CD14-positive monocyte (primary cell): ENCODE measurements around the gene IKZF1. TPM values are rescaled to one million over a fixed set of nuclear protein-coding genes. Genes with fewer than 3 reads are reported as not detected.

Source experiments
- DNase-seq, 3 donors: peaks; one replicate each; pipeline ENCODE4 v3.0.0-alpha.2; 2011 to 2022
- H2AFZ ChIP-seq: 2 replicates; pipeline ENCODE4 v1.6.0; 2012; ENCODE audit warnings: mild to moderate bottlenecking, low read depth, low read length, inconsistent platforms; ENCODE audit not compliant: insufficient read depth, poor library complexity, severe bottlenecking
- H3K27ac ChIP-seq, 2 donors: 1 replicate in 1 of 2; 2 replicates in 1 of 2; pipeline ENCODE4 v1.5.1; 2012 to 2013; ENCODE audit warnings: low read length in 2 of 2, control low read depth in 1 of 2, inconsistent platforms in 1 of 2, low read depth in 1 of 2, mild to moderate bottlenecking in 1 of 2
- H3K27me3 ChIP-seq, 2 donors: one replicate each; pipeline versions ENCODE4 v1.6.0 to v1.6.1; 2011 to 2013; ENCODE audit warnings: low read length in 2 of 2; ENCODE audit not compliant: control insufficient read depth in 2 of 2, insufficient read depth in 2 of 2
- H3K36me3 ChIP-seq, 2 donors: replicated peaks in 1 of 2; 1 replicate in 1 of 2; 2 replicates in 1 of 2; pipeline versions ENCODE4 v1.5.1 to v1.6.1; 2012 to 2013; ENCODE audit warnings: low read length in 2 of 2, control low read depth in 1 of 2, inconsistent platforms in 1 of 2, mild to moderate bottlenecking in 1 of 2; ENCODE audit not compliant: insufficient read depth in 2 of 2, control insufficient read depth in 1 of 2
- H3K4me1 ChIP-seq, 2 donors: 1 replicate in 1 of 2; 2 replicates in 1 of 2; pipeline versions ENCODE4 v1.5.1 to v1.6.1; 2012 to 2013; ENCODE audit warnings: low read length in 2 of 2, control low read depth in 1 of 2, inconsistent platforms in 1 of 2, mild to moderate bottlenecking in 1 of 2, moderate library complexity in 1 of 2; ENCODE audit not compliant: insufficient read depth in 2 of 2, control insufficient read depth in 1 of 2
- H3K4me2 ChIP-seq: replicated peaks from 2 replicates; pipeline ENCODE3; 2012; ENCODE audit warnings: low read length, moderate library complexity, mild to moderate bottlenecking; ENCODE audit not compliant: poor library complexity, severe bottlenecking; ENCODE audit errors: extremely low read depth
- H3K4me3 ChIP-seq, 3 experiments: fragments of 200-600 bp in 1 of 3; sonication (generic) in 1 of 3; replicated peaks in 1 of 3; 1 replicate in 2 of 3; 2 replicates in 1 of 3; pipeline ENCODE4 v1.5.1; 2011 to 2013; ENCODE audit warnings: low read length in 3 of 3, mild to moderate bottlenecking in 3 of 3, control low read depth in 2 of 3, low read depth in 2 of 3, inconsistent platforms in 1 of 3, moderate library complexity in 1 of 3
- H3K79me2 ChIP-seq: 2 replicates; pipeline ENCODE4 v1.6.0; 2012; ENCODE audit warnings: mild to moderate bottlenecking, control low read depth, inconsistent platforms, low read length, moderate library complexity; ENCODE audit not compliant: insufficient read depth
- H3K9ac ChIP-seq: 2 replicates; pipeline ENCODE4 v1.6.0; 2017; ENCODE audit warnings: low read length, mild to moderate bottlenecking; ENCODE audit not compliant: insufficient read depth, poor library complexity, severe bottlenecking
- H3K9me3 ChIP-seq, 2 donors: replicated peaks in 1 of 2; 1 replicate in 1 of 2; 2 replicates in 1 of 2; pipeline versions ENCODE4 v1.5.1 to v1.6.1; 2012 to 2013; ENCODE audit warnings: low read length in 2 of 2, control low read depth in 1 of 2; ENCODE audit not compliant: control insufficient read depth in 1 of 2, insufficient read depth in 1 of 2
- H4K20me1 ChIP-seq: 2 replicates; pipeline ENCODE4 v1.6.0; 2012; ENCODE audit warnings: mild to moderate bottlenecking, low read length, control low read depth, moderate library complexity; ENCODE audit not compliant: insufficient read depth
- H3K27ac Mint-ChIP-seq, 7 donors: one replicate each; pipeline ENCODE4 v1.8.0; 2020; ENCODE audit warnings: mild to moderate bottlenecking in 7 of 7, mixed read lengths in 7 of 7, moderate library complexity in 6 of 7, inconsistent platforms in 2 of 7
- H3K27me3 Mint-ChIP-seq, 3 donors: one replicate each; pipeline ENCODE4 v1.8.0; 2021 to 2022; ENCODE audit warnings: low read depth in 3 of 3, mild to moderate bottlenecking in 3 of 3, mixed read lengths in 3 of 3, moderate library complexity in 3 of 3, inconsistent platforms in 1 of 3
- H3K36me3 Mint-ChIP-seq, 2 donors: one replicate each; pipeline ENCODE4 v1.8.0; 2020; ENCODE audit warnings: mixed read lengths in 2 of 2, inconsistent platforms in 1 of 2, mild to moderate bottlenecking in 1 of 2
- H3K4me1 Mint-ChIP-seq: one replicate; pipeline ENCODE4 v1.8.0; 2020; ENCODE audit warnings: mild to moderate bottlenecking, mixed read lengths
- H3K4me3 Mint-ChIP-seq, 2 donors: one replicate each; pipeline ENCODE4 v1.8.0; 2020; ENCODE audit warnings: mild to moderate bottlenecking in 2 of 2, mixed read lengths in 2 of 2, moderate library complexity in 1 of 2
- H3K9me3 Mint-ChIP-seq, 7 donors: one replicate each; pipeline ENCODE4 v1.8.0; 2020 to 2022; ENCODE audit warnings: mixed read lengths in 7 of 7, mild to moderate bottlenecking in 6 of 7, moderate library complexity in 6 of 7, inconsistent platforms in 2 of 7
- whole genome bisulfite sequencing: methylation state at CpG from one replicate; pipeline ENCODE4 v1.1.5; 2013; ENCODE audit warnings: missing lambda C conversion rate; ENCODE audit not compliant: insufficient coverage; 5-methylcytosine and 5-hydroxymethylcytosine counted together
- intact Hi-C, 2 donors: fragments of 100-400 bp; cut with micrococcal nuclease; formaldehyde crosslinking; loops; one replicate each; pipeline versions ENCODE4 v1.15.0 to v1.15.1; 2023
- polyA plus RNA-seq, 3 donors: library from polyadenylated mRNA; depleted of rRNA in 1 of 3; unstranded in 2 of 3; stranded (reverse) in 1 of 3; fragments of 300-500 nt in 2 of 3; fragments of >200 nt in 1 of 3; fragmentation: Illumina TruSeq in 2 of 3; gene quantifications; 1 replicate in 2 of 3; 2 replicates in 1 of 3; pipeline ENCODE4 v1.2.3, GENCODE V29; 2012 to 2021
- TF ChIP-seq, protein P1 (sequence below): fragments of 200-600 bp; IDR thresholded peaks from one replicate; pipeline ENCODE4 v1.8.0; 2022; ENCODE audit warnings: antibody characterized with exemption, mild to moderate bottlenecking

Gene IKZF1
- polyA plus RNA-seq, 3 donors = 38.4 to 130 (median 80.2) TPM

DNA sequence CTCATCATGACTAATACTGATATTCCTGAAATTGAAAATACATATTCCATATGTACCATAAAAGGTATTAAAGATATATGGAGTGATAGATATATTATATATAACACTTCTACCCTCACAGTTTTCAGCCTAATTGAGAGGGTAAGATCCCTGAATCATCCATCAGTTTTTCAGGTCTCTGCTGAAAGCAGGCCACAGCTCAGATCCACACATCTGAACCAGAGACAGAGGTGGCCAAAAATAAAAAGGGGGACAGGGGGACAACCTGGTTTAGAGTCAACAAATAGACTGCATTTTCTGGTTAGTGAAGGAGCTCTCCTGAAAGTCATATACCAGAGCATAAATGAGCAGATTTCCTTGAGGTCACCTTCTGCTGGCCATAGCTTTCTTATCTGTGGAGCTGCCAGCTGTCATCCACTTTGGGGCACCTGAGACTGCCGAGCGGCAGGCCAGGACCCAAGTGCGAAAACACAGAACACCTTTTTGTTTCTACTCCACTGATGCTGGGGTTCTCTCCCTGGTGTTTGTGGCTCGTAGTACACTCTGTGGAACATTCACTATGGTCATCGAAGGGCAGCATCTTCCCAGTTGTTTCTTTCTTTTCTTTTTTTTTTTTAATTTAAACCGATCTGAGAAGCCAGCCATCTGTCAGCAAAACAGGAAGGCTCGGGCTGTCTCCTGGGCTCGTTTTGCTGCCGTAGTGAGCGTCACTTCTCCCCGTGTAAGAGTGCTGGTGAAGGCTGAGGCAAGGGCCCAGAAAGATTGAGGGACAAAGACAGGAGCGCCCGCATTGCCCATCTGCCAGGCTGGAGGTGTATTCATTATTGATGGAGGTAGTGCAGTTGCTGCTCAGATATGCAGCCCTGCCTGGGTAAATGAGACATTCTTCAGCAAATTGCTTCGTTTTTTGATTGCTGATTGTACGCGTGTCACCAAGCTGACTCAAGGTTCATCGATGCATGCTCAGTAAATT, 13.5 kb downstream of the IKZF1 start:
- intact Hi-C loops = loop anchor here in 1 of 2 donors (5.0 kb wide), 2 partner anchors 39 to 111 kb away; no protein-coding TSS in a partner anchor
- H3K27ac Mint-ChIP-seq = peak overlapping the region; percentile 56 to 89 (median 80)

DNA sequence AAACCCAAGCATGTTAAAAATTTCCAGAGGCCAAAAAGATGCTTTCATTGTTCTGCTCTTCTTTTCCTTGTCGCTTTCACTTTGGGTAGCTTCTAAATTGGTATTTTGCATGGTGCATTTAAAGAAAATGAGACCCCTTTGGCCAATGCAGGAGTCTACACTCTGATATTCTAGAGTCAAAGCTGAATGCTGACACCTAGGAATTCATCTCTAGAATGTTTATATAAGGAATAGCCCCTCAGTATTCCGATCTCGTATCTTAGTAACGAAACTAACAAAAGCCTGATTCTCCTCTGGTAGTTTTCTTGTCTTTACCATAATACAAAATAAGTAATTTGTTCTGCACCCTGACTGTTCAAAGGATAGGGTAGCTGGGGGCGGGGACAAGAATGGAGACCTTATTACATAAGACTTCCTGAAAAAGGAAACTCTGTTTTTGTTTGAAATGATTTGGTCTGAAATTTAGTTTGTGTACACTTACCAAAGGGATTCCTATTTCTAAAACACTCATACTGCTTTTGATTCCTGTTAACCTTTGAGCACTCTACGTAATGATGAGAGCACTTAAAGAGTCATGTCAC, 17.1 kb downstream of the IKZF1 start:
- H3K4me1 Mint-ChIP-seq = peaks cover 58% of the 10 kb centered on the region
- H4K20me1 ChIP-seq = peaks cover 100% of the 10 kb centered on the region
- H3K27ac ChIP-seq = peak overlapping the region in 1 of 2 donors; percentile 79
- peaks cover 55 to 74% of the 10 kb centered on the region in 2 donors for H3K36me3 ChIP-seq
- peak overlapping the region; percentile 57 for H3K4me2 ChIP-seq
- peaks cover 100% of the 10 kb centered on the region for H3K79me2 ChIP-seq
- H3K9me3 Mint-ChIP-seq = no peaks in the 10 kb centered on the region
- peaks cover 51 to 63% of the 10 kb centered on the region in 2 donors for H3K36me3 Mint-ChIP-seq
- DNase-seq = peak in 1 of 3 donors; percentile 48
- no peak overlapping the region for H3K9ac ChIP-seq
- no peaks in the 10 kb centered on the region for H3K27me3 Mint-ChIP-seq
- H3K4me1 ChIP-seq = peaks cover 31 to 42% of the 10 kb centered on the region in 2 donors
- no peak overlapping the region for H3K4me3 Mint-ChIP-seq
- H3K27ac Mint-ChIP-seq = peak overlapping the region; percentile 32 to 80 (median 70)
- WGBS = no CpG with 5 or more reads among the region's 6 CpGs
- no peak overlapping the region for H2AFZ ChIP-seq
- H3K4me3 ChIP-seq = peak overlapping the region in 1 of 3 experiments; percentile 46
- intact Hi-C loops = loop anchor here in 1 of 2 donors (2.0 kb wide), 1 partner anchor 15 kb away; no protein-coding TSS in a partner anchor
- TF ChIP-seq, protein P1, sequence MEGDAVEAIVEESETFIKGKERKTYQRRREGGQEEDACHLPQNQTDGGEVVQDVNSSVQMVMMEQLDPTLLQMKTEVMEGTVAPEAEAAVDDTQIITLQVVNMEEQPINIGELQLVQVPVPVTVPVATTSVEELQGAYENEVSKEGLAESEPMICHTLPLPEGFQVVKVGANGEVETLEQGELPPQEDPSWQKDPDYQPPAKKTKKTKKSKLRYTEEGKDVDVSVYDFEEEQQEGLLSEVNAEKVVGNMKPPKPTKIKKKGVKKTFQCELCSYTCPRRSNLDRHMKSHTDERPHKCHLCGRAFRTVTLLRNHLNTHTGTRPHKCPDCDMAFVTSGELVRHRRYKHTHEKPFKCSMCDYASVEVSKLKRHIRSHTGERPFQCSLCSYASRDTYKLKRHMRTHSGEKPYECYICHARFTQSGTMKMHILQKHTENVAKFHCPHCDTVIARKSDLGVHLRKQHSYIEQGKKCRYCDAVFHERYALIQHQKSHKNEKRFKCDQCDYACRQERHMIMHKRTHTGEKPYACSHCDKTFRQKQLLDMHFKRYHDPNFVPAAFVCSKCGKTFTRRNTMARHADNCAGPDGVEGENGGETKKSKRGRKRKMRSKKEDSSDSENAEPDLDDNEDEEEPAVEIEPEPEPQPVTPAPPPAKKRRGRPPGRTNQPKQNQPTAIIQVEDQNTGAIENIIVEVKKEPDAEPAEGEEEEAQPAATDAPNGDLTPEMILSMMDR = no peak
- H3K27me3 ChIP-seq = no peaks in the 10 kb centered on the region
- H3K9me3 ChIP-seq = no peaks in the 10 kb centered on the region

More for the DNA sequence above, 13.5 kb downstream of the IKZF1 start:
- Histone ChIP-seq H3K9me3 (no peaks in the 10 kb centered on the region), H3K27me3 (no peaks in the 10 kb centered on the region), H2AFZ (no peak overlapping the region), H3K79me2 (peaks cover 100% of the 10 kb centered on the region), H3K4me1 (peaks cover 64 to 77% of the 10 kb centered on the region in 2 donors), H3K36me3 (peaks cover 32 to 38% of the 10 kb centered on the region in 2 donors), H3K9ac (no peak overlapping the region), H4K20me1 (peaks cover 100% of the 10 kb centered on the region), H3K27ac (peak overlapping the region; percentile 11 to 79), H3K4me2 (peak overlapping the region; percentile 27), H3K4me3 (no peak overlapping the region)
- Mint-ChIP-seq H3K36me3 (peaks cover 33 to 52% of the 10 kb centered on the region in 2 donors), H3K4me3 (no peak overlapping the region), H3K4me1 (peaks cover 89% of the 10 kb centered on the region), H3K27me3 (peaks cover 0 to 1% (median 0%) of the 10 kb centered on the region in 3 donors), H3K9me3 (no peaks in the 10 kb centered on the region)
- no peak for DNase-seq
- TF ChIP-seq, protein P1 = no peak
- 52% methylated on average over 14 of the region's 17 CpGs for WGBS
